Neural progenitor cell (in vitro differentiated cells): ENCODE results near the gene SYT13. TPM values are rescaled to one million over a fixed set of nuclear protein-coding genes. Genes with fewer than 3 reads are reported as not detected.

ENCODE experiments used
- DNase-seq: peaks from one replicate; pipeline ENCODE4 v3.0.0-alpha.2; 2016; ENCODE audit warnings: low spot score
- H2AFZ ChIP-seq: fragments of 200-600 bp; sonication (generic); replicated peaks from 2 replicates; pipeline ENCODE4 v1.6.1; 2016; ENCODE audit warnings: antibody characterized with exemption
- H3F3A ChIP-seq: fragments of 200-600 bp; sonication (generic); 2 replicates; pipeline ENCODE4 v1.6.1; 2016; ENCODE audit warnings: antibody characterized with exemption, low read depth
- H3K27ac ChIP-seq: fragments of 200-600 bp; sonication (generic); 2 replicates; pipeline ENCODE4 v1.5.1; 2016; ENCODE audit warnings: mild to moderate bottlenecking
- H3K27me3 ChIP-seq: fragments of 200-600 bp; sonication (generic); 2 replicates; pipeline ENCODE4 v1.6.1; 2016; ENCODE audit warnings: mild to moderate bottlenecking, moderate library complexity
- H3K36me3 ChIP-seq: fragments of 200-600 bp; sonication (generic); 2 replicates; pipeline ENCODE4 v1.5.1; 2016
- H3K4me1 ChIP-seq: fragments of 200-600 bp; sonication (generic); 2 replicates; pipeline ENCODE4 v1.6.1; 2016; ENCODE audit warnings: mixed run types
- H3K4me2 ChIP-seq: fragments of 200-600 bp; sonication (generic); 2 replicates; pipeline ENCODE4 v1.6.1; 2016
- H3K4me3 ChIP-seq: fragments of 200-600 bp; sonication (generic); 2 replicates; pipeline ENCODE4 v1.5.1; 2016
- H3K79me2 ChIP-seq: fragments of 200-600 bp; sonication (generic); 2 replicates; pipeline ENCODE4 v1.6.1; 2016; ENCODE audit warnings: low read depth
- H3K9ac ChIP-seq: fragments of 200-600 bp; sonication (generic); 2 replicates; pipeline ENCODE4 v1.6.1; 2016
- H3K9me3 ChIP-seq: fragments of 200-600 bp; sonication (generic); 2 replicates; pipeline ENCODE4 v1.5.1; 2016; ENCODE audit warnings: low read depth
- H4K20me1 ChIP-seq: fragments of 200-600 bp; sonication (generic); 2 replicates; pipeline ENCODE4 v1.6.1; 2016; ENCODE audit warnings: low read depth
- H3K27ac Mint-ChIP-seq: 3 replicates; pipeline ENCODE4 v1.8.0; 2021; ENCODE audit warnings: mixed read lengths
- H3K27me3 Mint-ChIP-seq: 2 replicates; pipeline ENCODE4 v1.8.0; 2022; ENCODE audit warnings: low read depth, mild to moderate bottlenecking, inconsistent platforms, moderate library complexity, mixed read lengths; ENCODE audit not compliant: insufficient read depth
- H3K36me3 Mint-ChIP-seq: 3 replicates; pipeline ENCODE4 v1.8.0; 2021; ENCODE audit warnings: mixed read lengths
- H3K4me1 Mint-ChIP-seq: 3 replicates; pipeline ENCODE4 v1.8.0; 2021; ENCODE audit warnings: mixed read lengths
- H3K4me3 Mint-ChIP-seq: 3 replicates; pipeline ENCODE4 v1.8.0; 2021; ENCODE audit warnings: mild to moderate bottlenecking, moderate library complexity, mixed read lengths
- H3K9me3 Mint-ChIP-seq: 3 replicates; pipeline ENCODE4 v1.8.0; 2020; ENCODE audit warnings: mixed read lengths
- CTCF ChIP-seq: fragments of 200-600 bp; sonication (generic); IDR thresholded peaks from 2 replicates; pipeline ENCODE4 v1.5.1; 2017; ENCODE audit warnings: antibody characterized with exemption, mild to moderate bottlenecking
- EZH2 ChIP-seq: fragments of 200-600 bp; sonication (generic); IDR thresholded peaks from 2 replicates; pipeline ENCODE4 v1.6.1; 2017; ENCODE audit warnings: antibody characterized with exemption, mild to moderate bottlenecking, moderate library complexity
- EZH2phosphoT487 ChIP-seq: fragments of 200-600 bp; sonication (generic); IDR thresholded peaks from 2 replicates; pipeline ENCODE4 v1.6.1; 2017; ENCODE audit warnings: antibody characterized with exemption
- total RNA-seq: library from RNA; depleted of rRNA; stranded (reverse); fragments of >200 nt; gene quantifications from 2 replicates; pipeline ENCODE4 v1.2.3, GENCODE V29; 2015; ENCODE audit warnings: low replicate concordance

SYT13 gene
- total RNA-seq, 1 donor from 2014 or later = 8.6 TPM

- Histone ChIP-seq H3K27ac (no peak overlapping the region), H3K36me3 (no peaks in the 10 kb centered on the region), H3K4me2 (no peak overlapping the region), H3F3A (no peaks in the 10 kb centered on the region), H3K9ac (no peak overlapping the region), H3K4me3 (no peak overlapping the region), H4K20me1 (no peaks in the 10 kb centered on the region), H3K79me2 (no peaks in the 10 kb centered on the region), H2AFZ (no peak overlapping the region), H3K27me3 (peaks cover 8% of the 10 kb centered on the region), H3K9me3 (no peaks in the 10 kb centered on the region), H3K4me1 (no peaks in the 10 kb centered on the region)
- H3K27me3 Mint-ChIP-seq = peaks cover 7% of the 10 kb centered on the region
- TF ChIP-seq EZH2phosphoT487 (no peak), CTCF (no peak), EZH2 (no peak)
- H3K9me3 Mint-ChIP-seq = no peaks in the 10 kb centered on the region
- H3K4me3 Mint-ChIP-seq = no peak overlapping the region
- no peaks in the 10 kb centered on the region for H3K36me3 Mint-ChIP-seq
- no peak overlapping the region for H3K27ac Mint-ChIP-seq
- H3K4me1 Mint-ChIP-seq = peaks cover 5% of the 10 kb centered on the region
- DNase-seq = no peak
These were observed 48.3 kb upstream of the SYT13 start for GRCh38 chr11:45334410-45334809.

- peaks cover 8% of the 10 kb centered on the region for H3K27me3 Mint-ChIP-seq
- H2AFZ ChIP-seq = peak overlapping the region; percentile 13
- H3K4me1 Mint-ChIP-seq = peaks cover 3% of the 10 kb centered on the region
- H3K36me3 ChIP-seq = no peaks in the 10 kb centered on the region
- no peak overlapping the region for H3K27ac ChIP-seq
- no peak overlapping the region for H3K9ac ChIP-seq
- H3K9me3 Mint-ChIP-seq = no peaks in the 10 kb centered on the region
- no peaks in the 10 kb centered on the region for H3K79me2 ChIP-seq
- no peak overlapping the region for H3K4me3 ChIP-seq
- no peaks in the 10 kb centered on the region for H3K36me3 Mint-ChIP-seq
- H3K9me3 ChIP-seq = no peaks in the 10 kb centered on the region
- peaks cover 8% of the 10 kb centered on the region for H3K27me3 ChIP-seq
- H3K4me3 Mint-ChIP-seq = no peak overlapping the region
- H4K20me1 ChIP-seq = no peaks in the 10 kb centered on the region
- H3F3A ChIP-seq = no peaks in the 10 kb centered on the region
- no peak overlapping the region for H3K4me2 ChIP-seq
- DNase-seq = no peak
- no peak overlapping the region for H3K27ac Mint-ChIP-seq
- no peak for TF ChIP-seq CTCF
- no peak for TF ChIP-seq EZH2phosphoT487
- no peak for TF ChIP-seq EZH2
- no peaks in the 10 kb centered on the region for H3K4me1 ChIP-seq
These were observed 47.1 kb upstream of the SYT13 start for GRCh38 chr11:45333001-45333971.

GRCh38 chr11:45332276-45332934, 46.3 kb upstream of the SYT13 start:
- H3K27ac Mint-ChIP-seq = no peak overlapping the region
- Histone ChIP-seq H3K79me2 (no peaks in the 10 kb centered on the region), H3K9ac (no peak overlapping the region), H3K9me3 (no peaks in the 10 kb centered on the region), H3K36me3 (no peaks in the 10 kb centered on the region), H3K4me3 (no peak overlapping the region), H3F3A (no peaks in the 10 kb centered on the region), H3K27ac (no peak overlapping the region), H3K4me2 (no peak overlapping the region), H2AFZ (no peak overlapping the region), H3K4me1 (no peaks in the 10 kb centered on the region), H4K20me1 (no peaks in the 10 kb centered on the region), H3K27me3 (peaks cover 8% of the 10 kb centered on the region)
- H3K4me3 Mint-ChIP-seq = no peak overlapping the region
- no peaks in the 10 kb centered on the region for H3K9me3 Mint-ChIP-seq
- peaks cover 8% of the 10 kb centered on the region for H3K27me3 Mint-ChIP-seq
- peaks cover 3% of the 10 kb centered on the region for H3K4me1 Mint-ChIP-seq
- TF ChIP-seq EZH2 (no peak), CTCF (peak; percentile 73)
- H3K36me3 Mint-ChIP-seq = no peaks in the 10 kb centered on the region
- DNase-seq = peak; percentile 62
